Activated CD8-positive, alpha-beta memory T cell treated with anti-CD3 and anti-CD28 coated beads for 4 hours (primary cell): Measurements from ENCODE around the gene MAP2.

Experiments used
- DNase-seq, 2 donors: peaks; one replicate each; pipeline ENCODE4 v3.0.0-alpha.2; 2020; ENCODE audit warnings: low read depth in 2 of 2

Gene MAP2

GRCh38 chr2:209425471-209426071 lies 1.7 kb downstream of the MAP2 start:
- no peak for DNase-seq

DNA sequence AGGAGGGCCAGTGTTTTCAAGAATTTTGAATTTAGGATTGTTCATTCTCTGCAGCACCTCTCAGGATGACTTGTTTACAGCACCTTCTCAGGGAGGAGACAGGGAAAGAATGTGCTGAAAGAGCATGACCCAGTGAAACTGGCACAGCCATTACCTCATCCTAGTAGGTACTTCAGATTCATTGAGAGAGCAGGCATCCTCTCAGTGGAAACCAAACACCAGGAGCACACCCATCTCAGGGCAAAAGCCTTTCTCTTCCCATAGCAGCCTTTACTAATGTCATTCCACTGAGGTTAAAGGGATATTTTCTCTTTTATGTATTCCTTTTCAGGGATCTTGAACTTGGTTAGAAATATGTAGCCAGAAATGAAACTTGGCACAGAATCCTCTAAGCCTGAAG lies 2.6 kb downstream of the MAP2 start:
- no peak for DNase-seq

GRCh38 chr2:209431701-209432100 lies 7.9 kb downstream of the MAP2 start:
- DNase-seq = no peak

- DNase-seq = no peak
These were observed 17.7 kb downstream of the MAP2 start for GRCh38 chr2:209441541-209441940.

- no peak for DNase-seq
These were observed 19.1 kb downstream of the MAP2 start for GRCh38 chr2:209442939-209443338.

- no peak for DNase-seq
These were observed 21.6 kb downstream of the MAP2 start for GRCh38 chr2:209445485-209445884.

DNA sequence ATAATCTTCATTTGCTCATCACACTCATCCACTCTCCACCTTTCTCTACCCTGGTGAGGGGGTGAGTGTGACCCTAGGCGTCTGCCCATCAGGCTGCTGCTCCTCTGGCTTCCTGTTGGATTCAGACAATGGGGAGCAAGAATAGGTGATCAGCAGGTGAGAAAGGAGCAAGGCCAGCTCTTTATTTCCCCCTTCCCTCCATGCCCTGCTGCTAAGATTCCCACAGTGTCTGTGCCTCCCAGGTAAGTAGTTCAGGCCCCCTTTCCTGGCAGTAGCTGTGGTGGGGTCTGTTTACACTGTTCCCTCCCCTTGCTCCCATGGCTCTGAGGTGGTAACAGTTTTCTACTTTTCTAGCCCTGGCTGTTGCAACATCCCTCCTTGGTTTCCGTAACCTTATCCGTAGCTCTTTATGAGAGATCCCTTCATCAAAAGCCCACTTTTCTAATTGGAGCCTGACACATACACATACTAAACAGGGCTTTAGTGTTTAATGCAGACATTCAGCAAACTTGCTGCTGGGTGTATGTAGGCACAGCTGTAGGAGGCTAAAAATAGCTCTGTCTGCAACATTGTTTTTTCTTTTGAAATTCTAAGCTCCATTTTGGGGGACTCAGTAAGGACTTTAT lies 27.5 kb downstream of the MAP2 start:
- no peak for DNase-seq

DNA sequence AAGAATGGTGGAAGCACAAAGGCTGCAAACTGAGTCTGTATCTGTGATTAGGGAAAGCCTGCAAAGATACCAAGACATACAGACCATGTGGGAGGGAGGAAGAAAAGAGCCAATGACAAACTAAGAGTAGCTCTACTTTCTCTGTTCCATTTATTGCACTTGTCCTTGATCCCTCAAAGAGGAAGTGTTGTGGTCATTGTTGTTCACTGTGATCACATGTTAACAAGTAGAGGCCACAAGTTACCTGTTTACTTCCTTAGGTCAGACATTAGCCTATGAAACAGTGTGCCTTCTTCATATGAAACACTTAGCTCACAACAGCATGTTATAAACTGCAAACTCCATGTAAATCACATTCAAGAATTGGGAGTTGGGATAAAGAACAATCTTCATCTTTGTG lies 32.6 kb downstream of the MAP2 start:
- no peak for DNase-seq

DNA sequence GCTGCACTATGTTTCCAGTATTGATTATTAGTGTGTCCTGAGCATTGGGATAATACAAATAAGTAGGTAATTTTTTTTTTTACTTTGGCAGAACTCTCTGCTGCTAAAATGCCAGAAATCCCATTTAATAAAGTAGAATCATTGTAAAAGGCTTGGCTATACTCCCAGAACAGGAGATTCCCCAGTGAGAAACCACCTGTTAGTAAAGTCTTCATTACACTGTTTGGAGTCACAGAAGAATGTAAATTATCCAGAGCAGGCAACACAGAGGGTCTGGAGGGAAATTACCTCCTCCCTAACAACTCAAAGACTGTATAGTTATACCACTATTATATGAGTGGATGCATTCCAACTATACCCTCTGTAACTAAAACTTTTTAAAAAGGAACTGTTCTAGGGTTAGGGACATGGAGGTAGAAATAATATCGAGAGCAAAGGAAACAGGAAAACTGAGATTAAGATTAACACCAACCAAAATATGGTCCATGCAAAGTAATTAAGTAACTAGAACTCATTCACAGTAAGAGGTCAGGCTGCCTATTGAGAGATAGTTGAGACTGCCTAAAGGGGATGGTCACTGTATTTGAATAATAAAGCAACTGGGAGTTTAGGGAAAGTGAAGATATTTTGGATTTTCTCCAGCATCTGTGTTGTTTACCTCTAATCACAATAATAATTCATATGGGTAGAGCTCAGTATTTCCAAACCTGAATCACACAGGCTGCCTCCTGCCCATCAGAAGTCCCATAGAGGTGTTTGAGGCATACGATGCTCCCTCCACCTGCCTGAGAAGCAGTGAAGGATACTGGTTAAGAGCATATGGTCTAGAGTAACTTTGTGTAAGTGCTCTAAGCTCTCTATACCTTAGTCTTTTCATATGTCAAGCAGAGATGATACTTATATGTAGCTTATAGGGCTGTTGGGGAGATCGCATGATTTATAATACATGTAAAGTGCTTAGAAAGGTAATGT lies 34.4 kb downstream of the MAP2 start:
- DNase-seq = no peak

GRCh38 chr2:209459359-209459758 lies 35.5 kb downstream of the MAP2 start:
- DNase-seq = no peak

DNA sequence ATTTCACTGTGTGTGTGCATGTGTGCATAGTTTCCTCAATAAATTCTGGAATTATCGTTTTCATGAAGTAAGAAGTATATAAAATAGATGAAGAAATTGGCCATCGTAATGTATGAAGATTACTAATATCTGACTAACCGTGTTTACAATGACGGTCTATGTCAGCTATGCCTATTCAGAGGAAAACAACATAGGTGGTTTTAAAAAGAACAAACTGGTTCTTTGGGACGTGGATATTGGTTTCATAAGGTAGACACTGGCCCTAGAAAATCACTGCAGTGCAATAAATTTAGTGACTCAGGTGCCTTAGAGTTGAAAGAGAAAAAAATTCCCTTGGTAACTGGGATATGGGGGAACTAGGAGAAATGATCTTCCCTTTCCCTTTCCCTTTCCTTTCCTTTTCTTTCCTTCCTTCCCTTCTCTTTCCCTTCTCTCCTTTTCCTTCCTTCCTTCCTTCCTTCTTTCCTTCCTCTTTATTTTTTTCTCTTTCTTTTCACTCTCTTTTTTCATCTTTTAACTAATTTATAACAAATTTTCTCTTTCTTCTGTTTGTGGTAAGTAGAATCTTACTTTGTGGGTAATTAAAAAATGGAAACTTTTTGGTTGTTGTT lies 36.4 kb downstream of the MAP2 start:
- no peak for DNase-seq

GRCh38 chr2:209463226-209463625 lies 39.4 kb downstream of the MAP2 start:
- no peak for DNase-seq

DNA sequence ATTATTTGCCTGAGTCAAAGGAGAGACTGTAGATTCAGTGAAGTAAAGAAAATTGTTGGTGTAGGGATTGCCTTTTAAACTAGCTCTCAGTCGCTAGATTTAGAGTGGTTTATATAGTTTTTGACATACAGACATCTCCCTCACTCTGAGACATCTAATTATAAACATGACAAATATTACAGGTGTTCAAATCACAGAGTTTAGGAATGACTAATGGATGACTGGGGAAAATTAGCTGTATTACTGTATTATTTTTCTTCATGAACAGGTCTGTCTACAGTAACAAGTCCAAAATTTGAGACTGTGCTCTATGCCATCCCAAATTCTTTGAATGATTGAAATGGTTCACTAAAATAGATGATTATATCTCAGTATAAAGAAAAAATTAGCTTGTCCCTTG lies 40.0 kb downstream of the MAP2 start:
- no peak for DNase-seq

GRCh38 chr2:209468846-209469245 lies 45.0 kb downstream of the MAP2 start:
- no peak for DNase-seq

DNA sequence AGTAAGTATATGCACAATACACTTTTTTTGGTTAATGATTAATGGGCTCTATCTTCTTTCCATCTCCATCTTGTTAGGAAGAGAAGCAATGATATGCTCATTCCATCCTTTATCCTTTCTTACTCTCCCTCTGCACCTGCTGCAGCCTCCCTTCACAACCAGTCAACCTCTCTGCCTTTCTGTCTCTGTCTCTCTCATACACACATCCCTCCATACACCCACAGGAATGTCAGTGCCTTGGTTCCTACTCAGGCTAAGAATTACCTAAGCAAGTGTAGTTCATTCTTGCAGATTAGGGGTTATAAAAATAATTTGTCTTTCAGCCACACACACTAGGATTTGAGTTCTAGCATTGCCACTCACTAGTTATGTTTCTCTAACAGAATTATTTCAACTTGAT lies 45.6 kb downstream of the MAP2 start:
- DNase-seq = no peak

GRCh38 chr2:209470466-209470865 lies 46.6 kb downstream of the MAP2 start:
- DNase-seq = no peak

GRCh38 chr2:209471037-209471436 lies 47.2 kb downstream of the MAP2 start:
- DNase-seq = no peak

- DNase-seq = no peak
These were observed 48.4 kb downstream of the MAP2 start for GRCh38 chr2:209472112-209472832.

GRCh38 chr2:209472871-209473270 lies 49.0 kb downstream of the MAP2 start:
- DNase-seq = no peak

GRCh38 chr2:209473930-209474419 lies 50.1 kb downstream of the MAP2 start:
- DNase-seq = no peak

- DNase-seq = no peak
These were observed 51.1 kb downstream of the MAP2 start for GRCh38 chr2:209474960-209475359.
